ENCODE results near the gene ENTPD8.

GRCh38 chr9:137410891-137411249 lies 30.3 kb downstream of the ENTPD8 start:
- TF ChIP-seq EZH2 (IDR thresholded peaks at IDR 0.05; ENCODE audit: borderline replicate concordance, low read depth, low read length, severe bottlenecking) (no peak), MAX (IDR thresholded peaks at IDR 0.05; ENCODE audit: insufficient read depth, insufficient read length) (no peak), POLR2AphosphoS5 (IDR thresholded peaks at IDR 0.05; ENCODE audit: insufficient read depth, low read depth, low read length) (no peak), MYC (IDR thresholded peaks at IDR 0.05; ENCODE audit: low read depth, low read length) (no peak), POLR2A (IDR thresholded peaks at IDR 0.05; ENCODE audit: low read depth, low read length) (no peak), FOS (IDR thresholded peaks at IDR 0.05; ENCODE audit: borderline replicate concordance, insufficient read depth, low read length) (no peak), JUN (IDR thresholded peaks at IDR 0.05; ENCODE audit: borderline replicate concordance, insufficient read depth, insufficient read length, low read depth) (no peak), GATA2 (IDR thresholded peaks at IDR 0.05; ENCODE audit: insufficient read depth, insufficient read length, low read depth, low read length) (no peak)
- TF ChIP-seq, protein P1, sequence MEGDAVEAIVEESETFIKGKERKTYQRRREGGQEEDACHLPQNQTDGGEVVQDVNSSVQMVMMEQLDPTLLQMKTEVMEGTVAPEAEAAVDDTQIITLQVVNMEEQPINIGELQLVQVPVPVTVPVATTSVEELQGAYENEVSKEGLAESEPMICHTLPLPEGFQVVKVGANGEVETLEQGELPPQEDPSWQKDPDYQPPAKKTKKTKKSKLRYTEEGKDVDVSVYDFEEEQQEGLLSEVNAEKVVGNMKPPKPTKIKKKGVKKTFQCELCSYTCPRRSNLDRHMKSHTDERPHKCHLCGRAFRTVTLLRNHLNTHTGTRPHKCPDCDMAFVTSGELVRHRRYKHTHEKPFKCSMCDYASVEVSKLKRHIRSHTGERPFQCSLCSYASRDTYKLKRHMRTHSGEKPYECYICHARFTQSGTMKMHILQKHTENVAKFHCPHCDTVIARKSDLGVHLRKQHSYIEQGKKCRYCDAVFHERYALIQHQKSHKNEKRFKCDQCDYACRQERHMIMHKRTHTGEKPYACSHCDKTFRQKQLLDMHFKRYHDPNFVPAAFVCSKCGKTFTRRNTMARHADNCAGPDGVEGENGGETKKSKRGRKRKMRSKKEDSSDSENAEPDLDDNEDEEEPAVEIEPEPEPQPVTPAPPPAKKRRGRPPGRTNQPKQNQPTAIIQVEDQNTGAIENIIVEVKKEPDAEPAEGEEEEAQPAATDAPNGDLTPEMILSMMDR (IDR thresholded peaks at IDR 0.05; ENCODE audit: extremely low read depth in 1 of 2, insufficient read depth in 1 of 2, low read depth in 1 of 2, low read length in 2 of 2) = no peak

All from endothelial cell of umbilical vein (primary cell).